Endothelial cell of umbilical vein (primary cell): ENCODE data around the gene UBASH3B. TPM values are rescaled to one million over a fixed set of nuclear protein-coding genes. Genes with fewer than 3 reads are reported as not detected.

Source experiments
- BruUV-seq: library from RNA; stranded (reverse); fragments of 400-500 nt; replicated peaks from 2 replicates; lab custom pipeline; 2021; lab: Mats Ljungman, UMichigan
- CTCF ChIA-PET: fragments of 300-600, 350-600 bp; sonication (Branson Sonifier 250); formaldehyde crosslinking; loops from one replicate; lab custom pipeline; 2021; ENCODE audit warnings: antibody characterized with exemption, inconsistent platforms; lab: Charles Lee
- POLR2A ChIA-PET: fragments of 300-600, 350-600 bp; sonication (Branson Sonifier 250); formaldehyde crosslinking; loops from one replicate; lab custom pipeline; 2021; ENCODE audit warnings: antibody characterized with exemption, inconsistent platforms; lab: Charles Lee
- DNase-seq: peaks from one replicate; pipeline ENCODE4 v3.0.0-alpha.2; 2011; ENCODE audit warnings: low read depth, low spot score
- FAIRE-seq: peaks from 2 replicates; lab custom pipeline; 2011; peaks lifted over from hg19 to GRCh38; lab: Jason Lieb, UNC
- H2AFZ ChIP-seq: 2 replicates; pipeline ENCODE4 v1.6.0; 2012; ENCODE audit warnings: low read depth, low read length, control low read depth, inconsistent platforms
- H3K27ac ChIP-seq: 2 replicates; pipeline ENCODE4 v1.5.1; 2011; ENCODE audit warnings: low read depth, mild to moderate bottlenecking, control low read depth, low read length, moderate library complexity; ENCODE audit not compliant: insufficient read depth
- H3K27me3 ChIP-seq, 2 experiments: 2 replicates each; pipeline versions ENCODE4 v1.6.0 to v1.6.1; 2011; ENCODE audit warnings: low read length in 2 of 2, mixed read lengths in 1 of 2; ENCODE audit not compliant: control insufficient read depth in 2 of 2, insufficient read depth in 2 of 2
- H3K36me3 ChIP-seq, 2 experiments: 2 replicates in 1 of 2; 3 replicates in 1 of 2; pipeline ENCODE4 v1.5.1; 2011; ENCODE audit warnings: low read length in 2 of 2, mild to moderate bottlenecking in 1 of 2, moderate library complexity in 1 of 2; ENCODE audit not compliant: control insufficient read depth in 2 of 2, insufficient read depth in 2 of 2; ENCODE audit errors: extremely low read depth in 1 of 2
- H3K4me1 ChIP-seq: 3 replicates; pipeline ENCODE4 v1.5.1; 2011; ENCODE audit warnings: mild to moderate bottlenecking, low read length; ENCODE audit not compliant: control insufficient read depth, insufficient read depth; ENCODE audit errors: extremely low read depth
- H3K4me2 ChIP-seq: 2 replicates; pipeline ENCODE4 v1.6.1; 2011; ENCODE audit warnings: low read length, control low read depth, mixed read lengths; ENCODE audit not compliant: insufficient read depth
- H3K4me3 ChIP-seq, 3 experiments: fragments of 200-600 bp in 1 of 3; sonication (generic), shearing (Covaris generic) in 1 of 3; replicated peaks in 1 of 3; 2 replicates each; pipeline ENCODE4 v1.5.1; 2011 to 2016; ENCODE audit warnings: control low read depth in 3 of 3, low read length in 3 of 3, mild to moderate bottlenecking in 2 of 3, inconsistent platforms in 1 of 3, low read depth in 1 of 3, moderate library complexity in 1 of 3; ENCODE audit not compliant: insufficient read depth in 1 of 3
- H3K79me2 ChIP-seq: 2 replicates; pipeline ENCODE4 v1.6.0; 2012; ENCODE audit warnings: low read length, inconsistent platforms; ENCODE audit not compliant: control insufficient read depth, insufficient read depth
- H3K9ac ChIP-seq: replicated peaks from 2 replicates; pipeline ENCODE3; 2011; ENCODE audit warnings: low read length, control low read depth; ENCODE audit not compliant: insufficient read depth; ENCODE audit errors: extremely low read depth
- H3K9me1 ChIP-seq: replicated peaks from 3 replicates; pipeline ENCODE4 v1.6.0; 2011; ENCODE audit warnings: mild to moderate bottlenecking, low read length; ENCODE audit not compliant: control insufficient read depth, insufficient read depth; ENCODE audit errors: extremely low read depth
- H3K9me3 ChIP-seq: replicated peaks from 2 replicates; pipeline ENCODE4 v1.5.1; 2012; ENCODE audit warnings: low read length, inconsistent platforms; ENCODE audit not compliant: control insufficient read depth, insufficient read depth
- H4K20me1 ChIP-seq: replicated peaks from 2 replicates; pipeline ENCODE3; 2011; ENCODE audit warnings: mild to moderate bottlenecking, low read length; ENCODE audit not compliant: control insufficient read depth, insufficient read depth; ENCODE audit errors: extremely low read depth
- EZH2 ChIP-seq: IDR thresholded peaks from 2 replicates; pipeline ENCODE4 v1.6.1; 2012; ENCODE audit warnings: borderline replicate concordance, low read depth, mild to moderate bottlenecking, moderate library complexity, low read length, inconsistent platforms; ENCODE audit not compliant: severe bottlenecking
- FOS ChIP-seq: IDR thresholded peaks from 2 replicates; pipeline ENCODE4 v1.6.1; 2011; ENCODE audit warnings: mild to moderate bottlenecking, low read length, moderate library complexity, borderline replicate concordance; ENCODE audit not compliant: insufficient read depth
- GATA2 ChIP-seq: IDR thresholded peaks from 2 replicates; pipeline ENCODE4 v1.7.0; 2011; ENCODE audit warnings: low read depth, mild to moderate bottlenecking, moderate library complexity, mixed read lengths, low read length; ENCODE audit not compliant: insufficient read length, insufficient read depth
- JUN ChIP-seq: IDR thresholded peaks from 2 replicates; pipeline ENCODE4 v1.6.1; 2011; ENCODE audit warnings: borderline replicate concordance, low read depth; ENCODE audit not compliant: insufficient read length, insufficient read depth
- MYC ChIP-seq: IDR thresholded peaks from one replicate; pipeline ENCODE4 v1.6.1; 2011; ENCODE audit warnings: mild to moderate bottlenecking, low read depth, low read length
- POLR2A ChIP-seq: IDR thresholded peaks from 2 replicates; pipeline ENCODE4 v1.6.1; 2012; ENCODE audit warnings: low read depth, mild to moderate bottlenecking, control low read depth, low read length
- POLR2AphosphoS5 ChIP-seq: IDR thresholded peaks from 2 replicates; pipeline ENCODE4 v1.6.1; 2012; ENCODE audit warnings: low read depth, mild to moderate bottlenecking, control low read depth, low read length, moderate library complexity; ENCODE audit not compliant: insufficient read depth
- dilution Hi-C: fragments of 300-500 bp; cut with MboI; formaldehyde crosslinking; loops from one replicate; pipeline ENCODE4 v1.15.0; 2019; ENCODE audit warnings: low sequenced_read_pairs; ENCODE audit not compliant: extremely low pct_ligation_motif_present
- intact Hi-C: fragments of 100-400 bp; cut with micrococcal nuclease; formaldehyde crosslinking; loops from one replicate; pipeline ENCODE4 v1.10.0; 2022
- polyA plus RNA-seq, 4 experiments: library from polyadenylated mRNA; depleted of rRNA in 3 of 4; stranded (reverse) in 3 of 4; unstranded in 1 of 4; fragments of >200 nt; gene quantifications; 2 replicates each; pipeline versions ENCODE4 v1.2.1 to v1.2.3, GENCODE V29; 2011 to 2012; ENCODE audit warnings: missing spikeins in 1 of 4
- total RNA-seq: library from RNA; stranded (reverse); gene quantifications from 2 replicates; pipeline ENCODE4 v1.2.3, GENCODE V29; 2021
- TF ChIP-seq, protein P1 (sequence below), 2 donors: IDR thresholded peaks; 1 replicate in 1 of 2; 2 replicates in 1 of 2; pipeline ENCODE4 v1.5.1; 2011; ENCODE audit warnings: low read length in 2 of 2, mild to moderate bottlenecking in 2 of 2, moderate library complexity in 2 of 2, control low read depth in 1 of 2, inconsistent platforms in 1 of 2, low read depth in 1 of 2; ENCODE audit not compliant: insufficient read depth in 1 of 2; ENCODE audit errors: extremely low read depth in 1 of 2
- TF ChIP-seq, protein P2 (sequence below): IDR thresholded peaks from 2 replicates; pipeline ENCODE4 v1.6.1; 2011; ENCODE audit not compliant: insufficient read depth, insufficient read length

The UBASH3B gene
- total and polyA plus RNA-seq, 2 donors (not counting 3 experiments of a cell fraction or from before 2014, with no cell fraction given) = 23.7 to 38.1 TPM

DNA sequence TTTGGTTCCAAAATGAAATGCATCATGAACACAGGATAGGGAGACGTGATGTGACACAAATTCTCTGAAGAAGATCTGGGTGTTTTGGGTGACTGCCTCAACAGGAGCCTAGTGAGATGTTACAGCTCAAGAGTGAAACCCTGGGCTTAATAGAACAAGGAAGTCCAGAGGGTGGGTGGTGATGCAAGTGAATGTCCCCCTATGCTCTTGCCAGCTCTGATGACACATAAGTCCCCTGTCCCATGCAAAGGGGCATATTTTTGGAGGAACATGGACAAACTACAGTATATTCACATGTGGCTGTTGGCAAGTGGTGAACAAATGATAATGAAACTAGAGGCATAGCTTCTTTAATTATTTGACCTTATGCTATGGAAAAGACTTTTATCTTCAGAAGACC, 191.9 kb downstream of the UBASH3B start:
- TF ChIP-seq EZH2 = no peak
- TF ChIP-seq GATA2 = no peak
- TF ChIP-seq, protein P1, sequence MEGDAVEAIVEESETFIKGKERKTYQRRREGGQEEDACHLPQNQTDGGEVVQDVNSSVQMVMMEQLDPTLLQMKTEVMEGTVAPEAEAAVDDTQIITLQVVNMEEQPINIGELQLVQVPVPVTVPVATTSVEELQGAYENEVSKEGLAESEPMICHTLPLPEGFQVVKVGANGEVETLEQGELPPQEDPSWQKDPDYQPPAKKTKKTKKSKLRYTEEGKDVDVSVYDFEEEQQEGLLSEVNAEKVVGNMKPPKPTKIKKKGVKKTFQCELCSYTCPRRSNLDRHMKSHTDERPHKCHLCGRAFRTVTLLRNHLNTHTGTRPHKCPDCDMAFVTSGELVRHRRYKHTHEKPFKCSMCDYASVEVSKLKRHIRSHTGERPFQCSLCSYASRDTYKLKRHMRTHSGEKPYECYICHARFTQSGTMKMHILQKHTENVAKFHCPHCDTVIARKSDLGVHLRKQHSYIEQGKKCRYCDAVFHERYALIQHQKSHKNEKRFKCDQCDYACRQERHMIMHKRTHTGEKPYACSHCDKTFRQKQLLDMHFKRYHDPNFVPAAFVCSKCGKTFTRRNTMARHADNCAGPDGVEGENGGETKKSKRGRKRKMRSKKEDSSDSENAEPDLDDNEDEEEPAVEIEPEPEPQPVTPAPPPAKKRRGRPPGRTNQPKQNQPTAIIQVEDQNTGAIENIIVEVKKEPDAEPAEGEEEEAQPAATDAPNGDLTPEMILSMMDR (IDR thresholded peaks at IDR 0.05; ENCODE audit: extremely low read depth in 1 of 2, insufficient read depth in 1 of 2, low read depth in 1 of 2, low read length in 2 of 2) = no peak
- TF ChIP-seq POLR2A = no peak
- TF ChIP-seq MYC = no peak
- TF ChIP-seq, protein P2, sequence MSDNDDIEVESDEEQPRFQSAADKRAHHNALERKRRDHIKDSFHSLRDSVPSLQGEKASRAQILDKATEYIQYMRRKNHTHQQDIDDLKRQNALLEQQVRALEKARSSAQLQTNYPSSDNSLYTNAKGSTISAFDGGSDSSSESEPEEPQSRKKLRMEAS = no peak
- no peak for TF ChIP-seq JUN
- no peak for TF ChIP-seq POLR2AphosphoS5
- TF ChIP-seq FOS = no peak
- peaks cover 2 to 13% of the 10 kb centered on the region in 2 experiments for H3K27me3 ChIP-seq
- H2AFZ ChIP-seq = no peak overlapping the region
- H3K4me1 ChIP-seq = no peaks in the 10 kb centered on the region
- no peaks in the 10 kb centered on the region for H3K9me1 ChIP-seq
- no peak overlapping the region for H3K27ac ChIP-seq
- POLR2A ChIA-PET = no interaction called here
- CTCF ChIA-PET = interaction anchor here (1.0 to 16.0 kb wide), 5 partner anchors 13 to 215 kb away, joined by 3 to 720 read pairs (median 4); no protein-coding TSS in a partner anchor
- intact Hi-C loops (no loop called here), dilution Hi-C loops (no loop called here)
- H4K20me1 ChIP-seq = no peaks in the 10 kb centered on the region
- no peaks in the 10 kb centered on the region for H3K36me3 ChIP-seq
- H3K9me3 ChIP-seq = no peaks in the 10 kb centered on the region
- BruUV-seq = no TSS peak
- DNase-seq (no peak), FAIRE-seq (no peak)
- H3K79me2 ChIP-seq = no peaks in the 10 kb centered on the region
- H3K9ac ChIP-seq = no peak overlapping the region
- H3K4me3 ChIP-seq = no peak overlapping the region
- H3K4me2 ChIP-seq = no peak overlapping the region
